ENCODE results near the gene EBNA1BP2. TPM values are rescaled to one million over a fixed set of nuclear protein-coding genes. Genes with fewer than 3 reads are reported as not detected.

EBNA1BP2 gene
- total RNA-seq, 2 donors from 2014 or later, result 28.4 to 85.4 TPM

DNA sequence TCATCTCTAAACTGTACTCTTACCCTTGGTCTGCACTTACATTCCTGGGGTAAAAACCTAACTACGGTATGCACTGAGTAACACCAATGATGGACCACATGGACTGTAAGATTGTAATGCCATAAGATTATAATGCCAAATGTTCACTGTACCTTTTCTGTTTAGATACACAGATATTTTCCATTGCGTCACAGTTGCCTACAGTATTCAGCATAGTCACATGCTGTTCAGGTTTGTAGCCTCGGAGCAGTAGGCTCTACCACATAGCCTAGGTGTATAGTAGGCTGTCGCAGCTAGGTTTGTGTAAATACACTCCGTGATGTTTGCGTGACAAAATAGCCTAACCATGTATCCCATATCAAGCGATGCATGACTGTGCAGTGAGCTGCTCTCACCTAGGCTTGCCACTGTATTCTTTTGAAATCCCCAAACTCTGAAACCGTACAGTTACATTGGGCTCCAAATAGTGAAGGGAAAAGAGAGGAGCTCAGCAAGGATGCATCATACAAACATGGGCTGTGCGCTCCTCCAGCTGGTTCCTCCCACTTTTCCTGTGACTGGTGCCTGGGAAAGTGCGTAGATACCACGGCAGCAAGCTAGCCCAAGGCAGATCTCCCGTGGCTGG is 35.3 kb upstream of the EBNA1BP2 start:
- no peak for DNase-seq
- Histone ChIP-seq H3K27ac (no peak overlapping the region), H3K4me3 (no peak overlapping the region), H3K9me3 (no peaks in the 10 kb centered on the region), H3K36me3 (no peaks in the 10 kb centered on the region), H3K27me3 (no peaks in the 10 kb centered on the region), H3K9ac (ENCODE audit: low read depth in 2 of 2, low read length in 2 of 2) (no peak overlapping the region), H3K4me1 (no peaks in the 10 kb centered on the region)
- TF ChIP-seq, protein P1, sequence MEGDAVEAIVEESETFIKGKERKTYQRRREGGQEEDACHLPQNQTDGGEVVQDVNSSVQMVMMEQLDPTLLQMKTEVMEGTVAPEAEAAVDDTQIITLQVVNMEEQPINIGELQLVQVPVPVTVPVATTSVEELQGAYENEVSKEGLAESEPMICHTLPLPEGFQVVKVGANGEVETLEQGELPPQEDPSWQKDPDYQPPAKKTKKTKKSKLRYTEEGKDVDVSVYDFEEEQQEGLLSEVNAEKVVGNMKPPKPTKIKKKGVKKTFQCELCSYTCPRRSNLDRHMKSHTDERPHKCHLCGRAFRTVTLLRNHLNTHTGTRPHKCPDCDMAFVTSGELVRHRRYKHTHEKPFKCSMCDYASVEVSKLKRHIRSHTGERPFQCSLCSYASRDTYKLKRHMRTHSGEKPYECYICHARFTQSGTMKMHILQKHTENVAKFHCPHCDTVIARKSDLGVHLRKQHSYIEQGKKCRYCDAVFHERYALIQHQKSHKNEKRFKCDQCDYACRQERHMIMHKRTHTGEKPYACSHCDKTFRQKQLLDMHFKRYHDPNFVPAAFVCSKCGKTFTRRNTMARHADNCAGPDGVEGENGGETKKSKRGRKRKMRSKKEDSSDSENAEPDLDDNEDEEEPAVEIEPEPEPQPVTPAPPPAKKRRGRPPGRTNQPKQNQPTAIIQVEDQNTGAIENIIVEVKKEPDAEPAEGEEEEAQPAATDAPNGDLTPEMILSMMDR (IDR thresholded peaks at IDR 0.05), result no peak
- intact Hi-C loops (cut with DNase I), result no loop called here

DNA sequence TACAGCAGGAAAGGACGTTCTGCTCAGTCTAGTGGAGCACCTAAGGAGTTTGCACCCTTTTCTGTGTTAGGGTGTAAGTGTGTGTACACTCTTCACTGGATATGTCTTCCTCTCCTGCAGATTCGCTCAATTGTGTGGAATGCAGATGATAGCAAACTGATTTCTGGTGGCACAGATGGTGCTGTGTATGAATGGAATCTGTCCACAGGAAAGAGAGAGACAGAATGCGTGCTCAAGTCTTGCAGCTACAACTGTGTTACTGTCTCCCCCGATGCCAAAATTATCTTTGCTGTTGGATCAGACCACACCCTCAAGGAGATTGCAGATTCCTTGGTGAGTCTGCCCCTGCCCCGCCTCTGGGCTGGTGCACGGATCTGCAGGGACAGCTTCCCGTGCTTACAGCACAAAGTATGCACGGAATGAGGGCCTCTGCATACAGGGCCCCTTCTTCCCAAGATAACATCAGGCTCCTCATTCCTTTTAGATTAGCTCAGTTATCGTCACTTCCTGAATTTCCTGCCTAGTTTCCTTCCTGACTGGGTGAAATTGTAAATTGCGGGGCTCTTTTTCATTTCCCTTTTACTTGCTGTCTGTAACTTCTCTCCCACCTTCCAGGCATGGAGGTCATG is 34.6 kb upstream of the EBNA1BP2 start:
- Histone ChIP-seq H3K4me1 (no peaks in the 10 kb centered on the region), H3K9ac (ENCODE audit: low read depth in 2 of 2, low read length in 2 of 2) (no peak overlapping the region), H3K4me3 (no peak overlapping the region), H3K27ac (no peak overlapping the region), H3K36me3 (no peaks in the 10 kb centered on the region), H3K27me3 (no peaks in the 10 kb centered on the region), H3K9me3 (no peaks in the 10 kb centered on the region)
- no peak for DNase-seq
- TF ChIP-seq, protein P1 (IDR thresholded peaks at IDR 0.05), result no peak
- intact Hi-C loops (cut with DNase I), result no loop called here

DNA sequence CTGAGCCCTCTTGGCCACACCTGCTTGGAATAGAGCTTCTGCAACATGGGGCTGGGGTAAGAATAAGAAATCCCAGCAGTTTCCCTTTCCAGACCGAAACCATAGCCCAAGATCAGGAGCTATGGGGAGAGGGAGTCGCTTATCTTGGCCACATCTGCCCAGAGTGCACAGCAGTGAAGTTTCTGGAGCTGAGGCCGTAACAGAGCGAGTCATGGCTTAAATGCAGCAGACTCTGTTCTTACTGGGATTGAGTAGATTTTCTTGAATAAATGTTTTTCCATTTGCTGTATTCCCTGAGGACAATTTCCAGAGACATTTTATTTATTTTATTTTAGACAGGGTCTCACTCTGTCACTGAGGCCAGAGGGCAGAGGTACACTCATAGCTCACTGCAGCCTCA is 33.6 kb upstream of the EBNA1BP2 start:
- intact Hi-C loops (cut with DNase I), result no loop called here
- H3K36me3 ChIP-seq, result no peaks in the 10 kb centered on the region
- H3K9me3 ChIP-seq, result no peaks in the 10 kb centered on the region
- no peak overlapping the region for H3K4me3 ChIP-seq
- H3K9ac ChIP-seq (ENCODE audit: low read depth in 2 of 2, low read length in 2 of 2), result no peak overlapping the region
- TF ChIP-seq, protein P1 (IDR thresholded peaks at IDR 0.05), result no peak
- H3K27ac ChIP-seq, result no peak overlapping the region
- H3K27me3 ChIP-seq, result no peaks in the 10 kb centered on the region
- no peak for DNase-seq
- no peaks in the 10 kb centered on the region for H3K4me1 ChIP-seq

DNA sequence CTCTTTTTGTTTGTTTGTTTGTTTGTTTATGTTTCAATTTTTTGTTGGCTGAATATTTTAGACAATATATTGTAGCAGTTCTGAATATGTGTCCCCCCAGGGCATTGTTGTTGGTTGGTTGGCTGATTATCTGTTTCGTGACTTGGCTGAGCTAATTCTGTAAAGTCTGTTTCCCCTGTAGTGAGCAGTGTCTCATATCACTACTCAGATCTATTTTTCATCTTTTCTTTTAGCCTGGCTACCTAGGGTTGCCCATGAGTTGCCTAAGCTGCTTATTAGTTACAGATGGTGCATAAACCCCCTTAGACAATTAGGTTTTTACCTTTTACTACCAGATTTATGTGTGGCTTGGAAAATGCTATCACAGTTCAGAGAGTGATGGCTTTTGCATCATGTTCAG is 32.3 kb upstream of the EBNA1BP2 start:
- Histone ChIP-seq H3K27me3 (no peaks in the 10 kb centered on the region), H3K4me1 (no peaks in the 10 kb centered on the region), H3K36me3 (no peaks in the 10 kb centered on the region), H3K9me3 (no peaks in the 10 kb centered on the region), H3K4me3 (no peak overlapping the region), H3K9ac (ENCODE audit: low read depth in 2 of 2, low read length in 2 of 2) (no peak overlapping the region), H3K27ac (no peak overlapping the region)
- intact Hi-C loops (cut with DNase I), result no loop called here
- no peak for DNase-seq
- TF ChIP-seq, protein P1 (IDR thresholded peaks at IDR 0.05), result no peak

DNA sequence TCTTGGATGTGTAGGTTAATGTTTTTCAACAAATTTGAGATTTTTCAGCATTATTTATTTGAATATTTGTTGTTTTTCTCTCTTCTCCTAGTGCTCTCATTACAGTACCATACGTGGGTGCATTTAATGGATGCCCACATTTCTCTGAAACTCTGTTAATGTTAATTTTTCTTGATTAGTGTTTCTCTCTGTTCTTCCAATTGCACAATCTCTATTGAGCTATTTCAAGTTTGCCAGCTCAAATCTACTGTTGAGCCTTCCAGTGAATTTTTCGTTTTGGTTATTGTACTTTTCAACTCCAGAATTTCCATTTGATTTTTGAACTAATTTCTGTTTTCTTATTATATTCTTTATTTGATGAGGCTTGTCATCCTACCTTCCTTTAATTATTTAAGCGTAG is 31.8 kb upstream of the EBNA1BP2 start:
- intact Hi-C loops (cut with DNase I), result no loop called here
- no peak for DNase-seq
- H3K27me3 ChIP-seq, result no peaks in the 10 kb centered on the region

More for the DNA sequence above, 31.8 kb upstream of the EBNA1BP2 start:
- TF ChIP-seq, protein P1 (IDR thresholded peaks at IDR 0.05), result no peak
- Histone ChIP-seq H3K27ac (no peak overlapping the region), H3K4me3 (no peak overlapping the region), H3K4me1 (no peaks in the 10 kb centered on the region), H3K36me3 (no peaks in the 10 kb centered on the region), H3K9ac (ENCODE audit: low read depth in 2 of 2, low read length in 2 of 2) (no peak overlapping the region), H3K9me3 (no peaks in the 10 kb centered on the region)
